K562 (cell line): ENCODE results near the gene BMP2K. TPM values are rescaled to one million over a fixed set of nuclear protein-coding genes. Genes with fewer than 3 reads are reported as not detected.

Source experiments
- ATAC-seq: fragments of 200-7000 bp; cut with Tn5 transposase; 3 replicates; pipeline ENCODE4 v1.9.1; 2020; ENCODE audit warnings: moderate library complexity
- BruUV-seq: library from RNA; stranded (reverse); fragments of 400-500 nt; replicated peaks from 2 replicates; lab custom pipeline; 2021; lab: Mats Ljungman, UMichigan
- CTCF ChIA-PET: fragments of 300-600 bp; formaldehyde crosslinking; extraction: SDS; loops from one replicate; lab custom pipeline; 2021; ENCODE audit warnings: low intra/inter-chr PET ratio; lab: Yijun Ruan, JAX
- POLR2A ChIA-PET: fragments of 300-600, 350-650 bp; sonication (Branson Sonifier 250); formaldehyde crosslinking; extraction: SDS; loops from one replicate; lab custom pipeline; 2021; ENCODE audit warnings: antibody characterized with exemption, inconsistent platforms; lab: Yijun Ruan, JAX
- DNase-seq, 4 experiments: peaks; one replicate each; pipeline versions ENCODE4 v3.0.0 to v3.0.0-alpha.2; 2011 to 2018; ENCODE audit warnings: low spot score in 3 of 4, mixed read lengths in 3 of 4; ENCODE audit errors: extremely low read depth in 1 of 4
- FAIRE-seq: peaks from 2 replicates; lab custom pipeline; 2011; peaks lifted over from hg19 to GRCh38; lab: Jason Lieb, UNC
- H2AFZ ChIP-seq: 2 replicates; pipeline ENCODE4 v1.6.0; 2011; ENCODE audit warnings: low read depth, low read length, control low read depth, inconsistent platforms
- H3K27ac ChIP-seq: fragments of 200-600 bp; 3 replicates; pipeline ENCODE4 v1.8.0; 2011; ENCODE audit warnings: low read depth, mild to moderate bottlenecking, control low read depth, inconsistent platforms, low read length, moderate library complexity, mixed read lengths; ENCODE audit errors: extremely low read depth
- H3K27me3 ChIP-seq, 2 experiments: fragments of 300-600 bp in 1 of 2; 2 replicates in 1 of 2; 3 replicates in 1 of 2; pipeline versions ENCODE4 v1.6.0 to v1.8.0; 2011; ENCODE audit warnings: inconsistent platforms in 2 of 2, low read length in 2 of 2, mild to moderate bottlenecking in 1 of 2, mixed read lengths in 1 of 2, moderate library complexity in 1 of 2; ENCODE audit not compliant: control insufficient read depth in 2 of 2, insufficient read depth in 2 of 2
- H3K36me3 ChIP-seq: fragments of 300-600 bp; 3 replicates; pipeline ENCODE4 v1.8.0; 2011; ENCODE audit warnings: mild to moderate bottlenecking, low read length, inconsistent platforms; ENCODE audit not compliant: control insufficient read depth, insufficient read depth
- H3K4me1 ChIP-seq, 2 experiments: fragments of 200-600 bp in 1 of 2; replicated peaks in 1 of 2; 2 replicates in 1 of 2; 3 replicates in 1 of 2; pipeline versions ENCODE4 v1.5.1 to v1.8.0; 2011; ENCODE audit warnings: inconsistent platforms in 2 of 2, low read length in 2 of 2, mild to moderate bottlenecking in 1 of 2, mixed read lengths in 1 of 2, moderate library complexity in 1 of 2; ENCODE audit not compliant: control insufficient read depth in 2 of 2, insufficient read depth in 2 of 2
- H3K4me2 ChIP-seq: 2 replicates; pipeline ENCODE4 v1.6.1; 2011; ENCODE audit warnings: low read length, control low read depth, inconsistent platforms, mixed read lengths; ENCODE audit not compliant: insufficient read depth
- H3K4me3 ChIP-seq: fragments of 200-600 bp; sonication (generic), shearing (Covaris generic); 2 replicates; pipeline ENCODE4 v1.5.1; 2016; ENCODE audit warnings: control low read depth, inconsistent platforms
- H3K79me2 ChIP-seq: fragments of 200-600 bp; 3 replicates; pipeline ENCODE4 v1.8.0; 2011; ENCODE audit warnings: low read length, inconsistent platforms; ENCODE audit not compliant: control insufficient read depth, insufficient read depth
- H3K9ac ChIP-seq, 2 experiments: 2 replicates each; pipeline versions ENCODE4 v1.6.0 to v1.6.1; 2011; ENCODE audit warnings: low read depth in 2 of 2, low read length in 2 of 2, control low read depth in 1 of 2, inconsistent platforms in 1 of 2, mild to moderate bottlenecking in 1 of 2, mixed read lengths in 1 of 2; ENCODE audit not compliant: insufficient read depth in 1 of 2
- H3K9me1 ChIP-seq: one replicate; pipeline ENCODE4 v1.6.0; 2011; ENCODE audit warnings: inconsistent platforms, mild to moderate bottlenecking, low read length, moderate library complexity; ENCODE audit not compliant: control insufficient read depth, insufficient read depth
- H3K9me3 ChIP-seq: replicated peaks from 2 replicates; pipeline ENCODE4 v1.5.1; 2011; ENCODE audit warnings: low read depth, low read length, inconsistent platforms; ENCODE audit not compliant: control insufficient read depth, insufficient read depth
- H4K20me1 ChIP-seq: replicated peaks from 2 replicates; pipeline ENCODE4 v1.6.1; 2011; ENCODE audit warnings: low read length, inconsistent platforms, mixed read lengths; ENCODE audit not compliant: control insufficient read depth, insufficient read depth
- ZNF830 ChIP-seq: fragments of 250-450 bp; sonication (Bioruptor Pico); IDR thresholded peaks from 2 replicates; pipeline ENCODE4 v1.5.0; 2021; ENCODE audit warnings: mild to moderate bottlenecking
- WGBS: fragments of 100-300 bp; shearing (Covaris generic); methylation state at CpG from one replicate; pipeline ENCODE4 v1.1.6; 2016; ENCODE audit warnings: low coverage, mixed read lengths; ENCODE audit not compliant: insufficient coverage; ENCODE audit errors: missing lambda C conversion rate; 5-methylcytosine and 5-hydroxymethylcytosine counted together
- in situ Hi-C: fragments of 300-500 bp; cut with MboI; formaldehyde crosslinking; loops from 4 replicates; pipeline ENCODE4 v1.15.0; 2018; ENCODE audit warnings: inconsistent platforms, mixed read lengths
- intact Hi-C: fragments of 100-400 bp; cut with micrococcal nuclease; formaldehyde crosslinking; loops from 2 replicates; pipeline ENCODE4 v1.14.2; 2022
- polyA plus RNA-seq, 8 experiments: library from polyadenylated mRNA; depleted of rRNA in 4 of 8; stranded (reverse) in 5 of 8; unstranded in 3 of 8; fragments of >200 nt; fragmentation: Nextera tagmentation in 2 of 8; fragmentation: Illumina TruSeq in 1 of 8; extraction: Ambion mirVana in 2 of 8; extraction: Trizol in 1 of 8; gene quantifications; 2 replicates each; pipeline versions ENCODE4 v1.2.1 to v1.2.3, GENCODE V29; 2011 to 2014; ENCODE audit warnings: inconsistent platforms in 1 of 8, missing spikeins in 1 of 8
- total RNA-seq, 7 experiments: library from RNA; depleted of rRNA in 6 of 7; stranded (reverse); fragments of >200 nt in 6 of 7; fragmentation: Illumina TruSeq in 2 of 7; extraction: Trizol in 2 of 7; gene quantifications; 2 replicates each; pipeline versions ENCODE4 v1.2.1 to v1.2.3, GENCODE V29; 2011 to 2021; ENCODE audit warnings: low replicate concordance in 1 of 7
- TF ChIP-seq, protein P1 (sequence below): fragments of 250-450 bp; sonication (Bioruptor Pico); IDR thresholded peaks from 2 replicates; pipeline ENCODE4 v1.4.0; 2020; ENCODE audit warnings: mild to moderate bottlenecking, moderate library complexity

The BMP2K gene
- total and polyA plus RNA-seq, 9 of the 15 experiments (the other 6 are each of a cell fraction or from before 2014, with no cell fraction given): 17.0 to 217 (median 104) TPM

DNA sequence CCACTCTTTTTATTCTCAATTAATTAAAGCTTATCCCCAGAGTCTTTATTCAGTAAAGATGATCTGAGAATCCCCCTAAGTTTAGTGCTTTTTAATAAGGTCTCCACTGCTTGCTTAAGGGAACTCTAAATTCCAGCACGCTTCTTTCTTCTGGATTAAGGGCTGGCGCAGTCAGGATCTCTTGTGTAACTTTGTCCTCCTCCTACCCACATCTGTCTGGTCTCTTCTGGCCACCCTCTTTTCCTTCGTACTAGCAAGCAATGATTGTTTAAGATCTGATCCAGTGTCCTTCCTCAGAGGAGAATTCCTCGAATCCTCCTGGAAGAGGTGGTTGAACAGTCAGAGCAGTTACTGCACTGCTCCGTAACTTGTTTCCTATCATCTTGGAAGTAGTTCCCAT is 177.1 kb downstream of the BMP2K start:
- Histone ChIP-seq H4K20me1 (no peaks in the 10 kb centered on the region), H3K4me3 (no peak overlapping the region), H3K4me1 (peaks cover 0 to 5% of the 10 kb centered on the region in 2 experiments; a peak in 1 of 5 replicates), H3K9me3 (no peaks in the 10 kb centered on the region), H3K79me2 (no peaks in the 10 kb centered on the region), H3K27ac (no peak overlapping the region), H3K4me2 (no peak overlapping the region), H3K27me3 (no peaks in the 10 kb centered on the region), H3K9ac (no peak overlapping the region), H3K36me3 (no peaks in the 10 kb centered on the region), H3K9me1 (no peaks in the 10 kb centered on the region), H2AFZ (no peak overlapping the region)
- WGBS: 43% methylated on average over 5 of the region's 5 CpGs
- ChIA-PET CTCF (no interaction called here), POLR2A (no interaction called here)
- FAIRE-seq (no peak), DNase-seq (no peak), ATAC-seq (no peak)
- intact Hi-C loops: loop anchor here (2.0 to 5.0 kb wide), 5 partner anchors 90 to 1409 kb away; no protein-coding TSS in a partner anchor
- in situ Hi-C loops: no loop called here
- TF ChIP-seq, protein P1, sequence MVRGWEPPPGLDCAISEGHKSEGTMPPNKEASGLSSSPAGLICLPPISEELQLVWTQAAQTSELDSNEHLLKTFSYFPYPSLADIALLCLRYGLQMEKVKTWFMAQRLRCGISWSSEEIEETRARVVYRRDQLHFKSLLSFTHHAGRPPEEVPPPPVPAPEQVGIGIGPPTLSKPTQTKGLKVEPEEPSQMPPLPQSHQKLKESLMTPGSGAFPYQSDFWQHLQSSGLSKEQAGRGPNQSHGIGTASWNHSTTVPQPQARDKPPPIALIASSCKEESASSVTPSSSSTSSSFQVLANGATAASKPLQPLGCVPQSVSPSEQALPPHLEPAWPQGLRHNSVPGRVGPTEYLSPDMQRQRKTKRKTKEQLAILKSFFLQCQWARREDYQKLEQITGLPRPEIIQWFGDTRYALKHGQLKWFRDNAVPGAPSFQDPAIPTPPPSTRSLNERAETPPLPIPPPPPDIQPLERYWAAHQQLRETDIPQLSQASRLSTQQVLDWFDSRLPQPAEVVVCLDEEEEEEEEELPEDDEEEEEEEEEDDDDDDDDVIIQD: no peak
- no peak for TF ChIP-seq ZNF830
- BruUV-seq: no TSS peak
